ENCODE measurements around the gene NAA20. TPM values are rescaled to one million over a fixed set of nuclear protein-coding genes. Genes with fewer than 3 reads are reported as not detected.

NAA20 gene
- polyA plus RNA-seq, 1 experiment = 34.5 TPM

DNA sequence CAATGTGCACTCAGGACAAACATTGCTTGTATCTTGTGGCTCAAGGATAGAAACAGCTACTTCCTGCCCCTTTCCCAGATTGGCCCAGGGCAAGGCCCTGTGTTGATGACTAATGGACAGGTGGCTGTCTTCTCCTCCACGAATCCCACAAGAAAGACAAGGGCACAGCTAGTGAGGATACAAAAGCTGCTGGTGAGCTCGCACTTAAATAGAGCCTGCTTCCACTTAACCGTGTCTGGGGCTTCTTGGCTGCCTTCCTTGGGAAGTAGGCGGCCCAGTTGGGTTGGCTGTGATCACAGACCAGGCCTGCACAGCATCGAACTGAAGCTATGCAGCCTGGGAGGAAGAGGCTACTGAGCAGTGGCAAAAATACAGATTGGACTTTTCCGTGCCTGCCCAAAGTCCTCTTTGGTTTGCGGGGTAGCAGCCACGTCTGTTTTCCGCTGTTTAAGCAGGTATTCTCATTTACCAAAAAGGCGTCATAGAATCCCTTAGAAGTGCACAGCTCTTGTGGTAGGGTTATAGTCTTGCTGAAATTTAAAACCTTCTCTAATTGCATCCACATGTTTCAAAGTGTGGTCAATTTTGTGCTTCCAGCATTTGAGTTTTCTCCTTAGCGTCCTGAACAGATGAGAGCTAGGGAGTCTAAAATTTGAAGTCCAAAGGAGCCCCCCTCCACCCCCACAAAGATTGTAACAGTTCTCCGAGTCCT is 23.0 kb upstream of the NAA20 start:
- DNase-seq (ENCODE audit: low read depth) = no peak
- Histone ChIP-seq H3K4me3 (ENCODE audit: low read depth, low read length) (no peak overlapping the region), H3K27me3 (ENCODE audit: control insufficient read depth, insufficient read depth, low read length) (no peaks in the 10 kb centered on the region), H3K36me3 (ENCODE audit: control insufficient read depth, insufficient read depth, low read length) (peaks cover 14% of the 10 kb centered on the region)
- ChIA-PET POLR2A (interaction anchor here (0.8 to 1.6 kb wide), 3 partner anchors 17 to 19 kb away, joined by 4 to 24 read pairs (median 4); no protein-coding TSS in a partner anchor), CTCF (interaction anchor here (0.7 to 4.0 kb wide), 13 partner anchors 8 to 306 kb away, joined by 3 to 39 read pairs (median 6); partner anchors contain the start of gene NAA20)
- TF ChIP-seq, protein P1, sequence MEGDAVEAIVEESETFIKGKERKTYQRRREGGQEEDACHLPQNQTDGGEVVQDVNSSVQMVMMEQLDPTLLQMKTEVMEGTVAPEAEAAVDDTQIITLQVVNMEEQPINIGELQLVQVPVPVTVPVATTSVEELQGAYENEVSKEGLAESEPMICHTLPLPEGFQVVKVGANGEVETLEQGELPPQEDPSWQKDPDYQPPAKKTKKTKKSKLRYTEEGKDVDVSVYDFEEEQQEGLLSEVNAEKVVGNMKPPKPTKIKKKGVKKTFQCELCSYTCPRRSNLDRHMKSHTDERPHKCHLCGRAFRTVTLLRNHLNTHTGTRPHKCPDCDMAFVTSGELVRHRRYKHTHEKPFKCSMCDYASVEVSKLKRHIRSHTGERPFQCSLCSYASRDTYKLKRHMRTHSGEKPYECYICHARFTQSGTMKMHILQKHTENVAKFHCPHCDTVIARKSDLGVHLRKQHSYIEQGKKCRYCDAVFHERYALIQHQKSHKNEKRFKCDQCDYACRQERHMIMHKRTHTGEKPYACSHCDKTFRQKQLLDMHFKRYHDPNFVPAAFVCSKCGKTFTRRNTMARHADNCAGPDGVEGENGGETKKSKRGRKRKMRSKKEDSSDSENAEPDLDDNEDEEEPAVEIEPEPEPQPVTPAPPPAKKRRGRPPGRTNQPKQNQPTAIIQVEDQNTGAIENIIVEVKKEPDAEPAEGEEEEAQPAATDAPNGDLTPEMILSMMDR (IDR thresholded peaks at IDR 0.05; ENCODE audit: insufficient read depth, low read depth, low read length) = no peak

DNA sequence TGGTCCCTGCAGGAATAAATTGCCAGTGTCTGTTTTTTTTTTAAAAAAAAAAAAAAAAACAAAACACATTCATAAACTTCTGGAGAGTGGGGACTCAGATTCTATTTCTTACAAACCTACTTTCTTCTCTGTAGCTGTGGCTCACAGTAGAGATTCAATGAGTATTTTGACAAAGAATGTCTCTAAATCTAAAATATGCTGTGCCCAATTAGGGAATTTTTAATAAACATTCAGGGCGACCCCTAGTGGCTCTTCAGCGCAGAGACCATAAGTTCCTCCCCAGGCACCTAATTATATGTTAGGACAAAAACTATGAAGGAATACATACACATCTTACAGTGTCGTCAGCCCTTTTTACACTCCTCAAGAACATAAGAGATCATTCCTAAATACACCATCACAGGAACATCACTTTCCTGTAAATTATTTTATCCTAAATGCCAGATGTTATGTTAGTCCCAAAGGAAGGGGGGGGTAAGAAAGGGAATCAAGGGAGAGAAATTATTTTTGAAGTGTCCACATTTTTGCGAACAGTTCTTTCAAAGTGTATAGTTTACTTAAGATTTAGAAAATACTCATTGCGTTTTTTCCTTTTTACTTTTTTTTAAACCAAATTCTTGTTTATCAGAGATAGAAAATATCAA is 21.8 kb upstream of the NAA20 start:
- no peak for DNase-seq (ENCODE audit: low read depth)
- POLR2A ChIA-PET = no interaction called here
- Histone ChIP-seq H3K27me3 (ENCODE audit: control insufficient read depth, insufficient read depth, low read length) (no peaks in the 10 kb centered on the region), H3K36me3 (ENCODE audit: control insufficient read depth, insufficient read depth, low read length) (peaks cover 14% of the 10 kb centered on the region), H3K4me3 (ENCODE audit: low read depth, low read length) (no peak overlapping the region)
- CTCF ChIA-PET = interaction anchor here (0.6 to 4.0 kb wide), 12 partner anchors 9 to 333 kb away, joined by 3 to 39 read pairs (median 4); no protein-coding TSS in a partner anchor
- TF ChIP-seq, protein P1 (IDR thresholded peaks at IDR 0.05; ENCODE audit: insufficient read depth, low read depth, low read length) = peak; percentile 80

DNA sequence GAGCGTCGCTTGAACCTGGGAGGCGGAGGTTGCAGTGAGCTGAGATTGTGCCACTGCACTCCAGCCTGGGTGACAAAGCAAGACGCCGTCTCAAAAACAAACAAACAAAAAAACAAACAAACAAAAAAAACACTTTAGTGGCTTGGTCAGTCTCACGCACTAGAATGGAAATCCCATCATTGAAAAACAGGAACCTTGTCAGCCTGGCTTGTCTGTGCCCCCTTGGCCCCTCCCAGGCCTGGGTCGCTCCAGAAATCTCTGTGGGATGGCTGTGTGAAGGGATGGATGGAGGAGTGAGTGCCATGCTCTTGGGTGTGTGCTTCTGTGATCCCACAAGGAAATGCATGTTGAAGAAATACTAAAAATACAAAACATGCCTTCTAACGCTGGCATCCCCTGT is 20.9 kb upstream of the NAA20 start:
- no peak overlapping the region for H3K4me3 ChIP-seq (ENCODE audit: low read depth, low read length)
- DNase-seq (ENCODE audit: low read depth) = no peak
- CTCF ChIA-PET = no interaction called here
- TF ChIP-seq, protein P1 (IDR thresholded peaks at IDR 0.05; ENCODE audit: insufficient read depth, low read depth, low read length) = no peak
- peaks cover 22% of the 10 kb centered on the region for H3K36me3 ChIP-seq (ENCODE audit: control insufficient read depth, insufficient read depth, low read length)
- H3K27me3 ChIP-seq (ENCODE audit: control insufficient read depth, insufficient read depth, low read length) = no peaks in the 10 kb centered on the region
- POLR2A ChIA-PET = no interaction called here

DNA sequence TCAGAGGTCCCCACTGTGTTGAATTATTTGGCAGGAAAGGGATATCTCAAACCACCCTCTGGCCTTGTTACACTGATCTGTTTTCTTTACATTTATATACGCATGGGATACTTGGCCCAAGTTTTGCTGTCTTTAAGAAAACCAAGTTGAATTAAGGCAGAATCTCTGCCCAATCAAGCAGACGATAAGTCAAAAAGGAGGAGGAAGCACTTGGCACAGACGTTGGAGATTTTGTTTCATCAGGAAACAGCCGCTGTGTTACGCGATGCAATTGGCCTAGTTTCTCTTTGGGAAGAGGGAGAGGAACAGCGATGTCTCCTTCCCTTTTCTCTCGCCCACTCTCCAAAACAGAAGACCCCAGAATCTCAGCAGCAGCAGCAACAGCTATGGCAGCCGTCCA is 20.2 kb upstream of the NAA20 start:
- Histone ChIP-seq H3K27me3 (ENCODE audit: control insufficient read depth, insufficient read depth, low read length) (no peaks in the 10 kb centered on the region), H3K36me3 (ENCODE audit: control insufficient read depth, insufficient read depth, low read length) (peaks cover 22% of the 10 kb centered on the region), H3K4me3 (ENCODE audit: low read depth, low read length) (no peak overlapping the region)
- TF ChIP-seq, protein P1 (IDR thresholded peaks at IDR 0.05; ENCODE audit: insufficient read depth, low read depth, low read length) = no peak
- ChIA-PET CTCF (no interaction called here), POLR2A (no interaction called here)
- DNase-seq (ENCODE audit: low read depth) = no peak

DNA sequence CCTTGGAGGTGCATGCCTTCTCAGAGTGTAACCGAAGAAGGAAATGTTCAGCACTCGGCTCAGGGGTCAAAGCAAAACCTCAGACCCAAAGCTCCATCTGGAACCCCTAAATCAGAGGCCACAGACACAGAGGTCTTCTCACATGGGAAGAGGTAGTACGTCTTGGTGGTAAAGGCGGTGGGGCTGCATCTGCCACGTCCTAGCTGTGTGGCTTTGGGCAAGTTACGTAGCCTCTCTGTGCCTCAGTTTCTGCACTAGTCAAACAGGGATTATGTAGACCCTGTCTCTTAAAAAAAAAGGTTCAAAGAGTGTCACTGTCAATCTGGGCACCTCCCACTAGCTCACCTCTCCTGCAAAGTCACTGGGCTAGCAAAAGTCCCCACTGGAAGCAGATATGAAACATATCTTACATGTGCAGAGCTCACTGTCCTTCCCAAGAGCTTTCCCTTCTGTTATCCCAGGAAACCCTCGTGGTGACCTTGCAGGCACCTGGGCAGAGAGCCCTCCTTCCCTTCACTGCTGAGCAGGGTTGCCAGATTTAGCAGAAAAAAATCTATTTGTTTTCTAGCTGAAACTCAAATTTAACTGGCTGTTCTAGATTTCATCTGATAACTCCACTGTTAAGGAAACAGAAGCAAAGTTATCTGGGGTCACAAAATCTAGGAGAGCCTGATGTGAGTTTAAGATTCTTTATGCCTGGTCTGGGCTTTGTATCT is 18.0 kb upstream of the NAA20 start:
- Histone ChIP-seq H3K27me3 (ENCODE audit: control insufficient read depth, insufficient read depth, low read length) (no peaks in the 10 kb centered on the region), H3K4me3 (ENCODE audit: low read depth, low read length) (no peak overlapping the region), H3K36me3 (ENCODE audit: control insufficient read depth, insufficient read depth, low read length) (peaks cover 22% of the 10 kb centered on the region)
- ChIA-PET POLR2A (no interaction called here), CTCF (interaction anchor here (1.2 kb wide), 1 partner anchor 21 kb away, joined by 3 read pairs; no protein-coding TSS in a partner anchor)
- DNase-seq (ENCODE audit: low read depth) = no peak
- TF ChIP-seq, protein P1 (IDR thresholded peaks at IDR 0.05; ENCODE audit: insufficient read depth, low read depth, low read length) = no peak

Measured in BJ (cell line).